GM19238 (cell line): Measurements from ENCODE around the gene ARHGAP26.

Source experiments
- DNase-seq: peaks from one replicate; pipeline ENCODE4 v3.0.0; 2011; ENCODE audit warnings: low spot score; ENCODE audit not compliant: insufficient read length

The ARHGAP26 gene

GRCh38 chr5:143177263-143177983 lies 407.2 kb downstream of the ARHGAP26 start:
- DNase-seq, result no peak

- no peak for DNase-seq
These were observed 409.1 kb downstream of the ARHGAP26 start for GRCh38 chr5:143179126-143179740.

GRCh38 chr5:143180751-143181150 lies 410.6 kb downstream of the ARHGAP26 start:
- no peak for DNase-seq

GRCh38 chr5:143181173-143181572 lies 411.0 kb downstream of the ARHGAP26 start:
- no peak for DNase-seq

GRCh38 chr5:143182106-143182505 lies 411.9 kb downstream of the ARHGAP26 start:
- no peak for DNase-seq

- DNase-seq, result peak; percentile 22
These were observed 413.0 kb downstream of the ARHGAP26 start for GRCh38 chr5:143182901-143183820.

- DNase-seq, result no peak
These were observed 413.8 kb downstream of the ARHGAP26 start for GRCh38 chr5:143183989-143184388.

- DNase-seq, result no peak
These were observed 416.4 kb downstream of the ARHGAP26 start for GRCh38 chr5:143186623-143187022.

GRCh38 chr5:143187495-143187894 lies 417.3 kb downstream of the ARHGAP26 start:
- no peak for DNase-seq

GRCh38 chr5:143188083-143188482 lies 417.9 kb downstream of the ARHGAP26 start:
- DNase-seq, result no peak

GRCh38 chr5:143188692-143189091 lies 418.5 kb downstream of the ARHGAP26 start:
- no peak for DNase-seq

GRCh38 chr5:143190260-143190810 lies 420.2 kb downstream of the ARHGAP26 start:
- DNase-seq, result no peak

- DNase-seq, result no peak
These were observed 421.5 kb downstream of the ARHGAP26 start for GRCh38 chr5:143191720-143192119.

GRCh38 chr5:143192191-143192900 lies 422.2 kb downstream of the ARHGAP26 start:
- DNase-seq, result no peak

GRCh38 chr5:143194206-143194605 lies 424.0 kb downstream of the ARHGAP26 start:
- no peak for DNase-seq

GRCh38 chr5:143194713-143195112 lies 424.5 kb downstream of the ARHGAP26 start:
- DNase-seq, result no peak

- no peak for DNase-seq
These were observed 425.3 kb downstream of the ARHGAP26 start for GRCh38 chr5:143195491-143195890.

GRCh38 chr5:143196601-143197259 lies 426.6 kb downstream of the ARHGAP26 start:
- DNase-seq, result no peak

GRCh38 chr5:143197260-143197656 lies 427.1 kb downstream of the ARHGAP26 start:
- no peak for DNase-seq

GRCh38 chr5:143198332-143198731 lies 428.2 kb downstream of the ARHGAP26 start:
- no peak for DNase-seq

- no peak for DNase-seq
These were observed 429.0 kb downstream of the ARHGAP26 start for GRCh38 chr5:143199161-143199560.
